NCI-H2081 (cell line): Measurements from ENCODE around the gene SERINC2.

ENCODE experiments used
- DNase-seq, 2 experiments: peaks; one replicate each; lab custom pipeline; 2025; lab: John Stamatoyannopoulos, UW

The SERINC2 gene

DNA sequence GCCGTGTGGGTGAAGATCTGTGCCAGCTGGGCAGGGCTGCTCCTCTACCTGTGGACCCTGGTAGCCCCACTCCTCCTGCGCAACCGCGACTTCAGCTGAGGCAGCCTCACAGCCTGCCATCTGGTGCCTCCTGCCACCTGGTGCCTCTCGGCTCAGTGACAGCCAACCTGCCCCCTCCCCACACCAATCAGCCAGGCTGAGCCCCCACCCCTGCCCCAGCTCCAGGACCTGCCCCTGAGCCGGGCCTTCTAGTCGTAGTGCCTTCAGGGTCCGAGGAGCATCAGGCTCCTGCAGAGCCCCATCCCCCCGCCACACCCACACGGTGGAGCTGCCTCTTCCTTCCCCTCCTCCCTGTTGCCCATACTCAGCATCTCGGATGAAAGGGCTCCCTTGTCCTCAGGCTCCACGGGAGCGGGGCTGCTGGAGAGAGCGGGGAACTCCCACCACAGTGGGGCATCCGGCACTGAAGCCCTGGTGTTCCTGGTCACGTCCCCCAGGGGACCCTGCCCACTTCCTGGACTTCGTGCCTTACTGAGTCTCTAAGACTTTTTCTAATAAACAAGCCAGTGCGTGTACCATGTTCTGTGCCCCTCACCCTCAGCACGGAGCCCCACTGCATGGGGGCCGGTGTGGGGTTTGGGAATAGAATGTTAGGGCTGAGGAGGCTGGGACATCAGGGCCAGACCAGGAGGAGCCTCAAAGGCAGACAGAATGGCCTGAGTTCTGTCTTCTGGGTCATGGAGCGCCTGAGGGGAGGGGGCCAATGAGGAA lies 21.3 kb downstream of the SERINC2 start:
- no peak for DNase-seq

DNA sequence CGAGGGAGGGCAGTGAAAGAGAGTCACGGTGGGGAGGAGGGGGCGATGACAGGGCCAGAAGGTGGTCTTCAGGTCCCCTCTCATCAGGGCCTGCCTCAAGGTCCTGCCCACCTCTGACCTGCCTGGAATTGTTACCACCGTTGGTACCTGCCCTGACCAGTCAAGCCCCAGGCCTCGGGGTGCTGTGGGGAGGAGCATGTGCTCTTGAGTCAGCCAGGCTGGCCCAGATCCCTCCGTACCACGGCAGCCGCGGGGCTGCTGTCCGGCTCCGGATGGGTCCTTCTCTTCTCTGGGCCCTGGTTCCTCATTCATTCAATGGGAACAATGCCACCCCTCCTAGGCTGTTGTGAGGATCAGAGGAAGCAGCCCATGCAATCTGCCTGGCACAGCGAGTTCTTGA lies 22.0 kb downstream of the SERINC2 start:
- DNase-seq = no peak

DNA sequence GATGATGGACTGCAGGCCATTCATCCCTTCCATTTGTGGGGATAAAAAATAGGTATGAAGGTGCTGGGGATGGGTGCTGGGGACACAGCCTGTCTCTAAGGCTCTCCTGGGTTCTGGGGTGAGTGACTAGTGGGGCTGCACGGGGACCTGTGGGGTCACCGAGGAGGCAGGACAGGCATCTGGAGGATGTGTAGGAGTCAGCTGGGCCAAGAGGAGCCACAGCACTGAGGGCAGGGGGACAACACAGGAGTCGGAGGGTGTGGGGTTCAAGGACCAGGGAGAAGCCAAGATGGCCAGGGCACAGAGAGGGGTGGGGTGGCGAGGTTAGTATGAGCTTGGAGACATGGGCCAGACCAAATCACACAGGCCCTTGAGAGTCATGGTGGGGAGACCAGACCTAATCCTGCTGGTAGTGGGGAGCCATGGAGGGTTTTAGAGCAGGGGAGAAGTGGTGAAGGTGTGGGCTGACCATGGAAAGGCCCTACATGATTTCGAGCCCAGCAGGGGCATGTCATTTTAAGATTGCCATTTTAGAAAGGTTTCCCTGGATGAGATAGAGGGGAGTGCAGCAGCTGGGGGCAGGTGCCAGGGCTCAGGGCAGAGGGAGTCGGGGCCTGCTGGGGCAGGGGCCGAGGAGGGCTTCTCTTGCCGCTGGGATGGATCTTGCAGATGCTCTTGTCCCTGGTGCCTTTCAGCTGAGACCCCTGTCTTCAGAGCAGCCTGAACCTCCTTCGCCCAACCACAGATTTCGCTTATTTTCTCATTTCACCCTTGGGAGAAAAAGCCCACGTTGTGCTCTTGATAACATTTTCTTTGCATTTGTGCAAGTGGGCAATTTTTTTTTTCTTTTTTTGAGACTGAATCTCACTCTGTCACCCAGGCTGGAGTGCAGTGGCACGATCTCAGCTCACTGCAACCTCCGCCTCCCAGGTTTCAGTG lies 22.7 kb downstream of the SERINC2 start:
- DNase-seq = no peak

DNA sequence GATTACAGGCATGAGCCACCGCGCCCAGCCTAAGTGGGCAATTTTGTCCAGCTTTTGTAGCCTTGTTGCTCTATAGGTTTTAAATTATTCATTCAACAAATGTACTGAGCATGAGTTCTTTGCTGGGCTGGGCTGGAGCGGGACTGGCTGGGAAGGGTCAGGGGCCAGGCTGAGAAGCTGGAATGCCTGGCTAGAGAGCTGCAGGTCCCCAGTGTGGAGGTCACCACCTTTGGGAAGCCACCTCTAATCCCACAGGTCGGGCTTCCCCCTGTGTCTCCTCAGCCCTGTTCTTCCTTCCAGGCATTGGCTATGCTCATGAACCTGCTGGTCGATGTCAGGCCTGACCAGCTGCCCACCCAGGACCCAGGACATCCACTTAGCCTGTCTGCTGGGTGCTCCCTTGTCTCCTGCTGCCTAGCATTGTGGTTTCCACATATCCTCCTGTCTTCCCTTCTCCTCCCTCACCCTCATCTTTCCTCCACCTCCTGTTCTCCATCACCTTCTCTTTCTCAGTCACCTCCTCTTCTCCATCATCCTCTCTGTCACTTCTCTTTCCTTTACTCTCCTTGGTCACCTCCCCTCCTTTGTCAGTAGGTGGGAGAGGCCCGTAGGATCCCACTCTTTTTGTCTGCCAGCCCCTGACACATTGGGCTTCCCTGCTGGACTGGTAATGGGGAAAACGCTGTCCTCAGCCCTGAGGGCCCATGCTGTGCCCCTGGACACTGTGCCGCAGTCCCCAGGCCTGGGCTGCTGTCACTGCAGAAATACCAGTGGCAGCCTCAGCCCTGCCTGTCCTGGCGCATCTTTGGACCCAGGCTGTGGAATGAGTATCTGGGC lies 23.8 kb downstream of the SERINC2 start:
- no peak for DNase-seq

DNA sequence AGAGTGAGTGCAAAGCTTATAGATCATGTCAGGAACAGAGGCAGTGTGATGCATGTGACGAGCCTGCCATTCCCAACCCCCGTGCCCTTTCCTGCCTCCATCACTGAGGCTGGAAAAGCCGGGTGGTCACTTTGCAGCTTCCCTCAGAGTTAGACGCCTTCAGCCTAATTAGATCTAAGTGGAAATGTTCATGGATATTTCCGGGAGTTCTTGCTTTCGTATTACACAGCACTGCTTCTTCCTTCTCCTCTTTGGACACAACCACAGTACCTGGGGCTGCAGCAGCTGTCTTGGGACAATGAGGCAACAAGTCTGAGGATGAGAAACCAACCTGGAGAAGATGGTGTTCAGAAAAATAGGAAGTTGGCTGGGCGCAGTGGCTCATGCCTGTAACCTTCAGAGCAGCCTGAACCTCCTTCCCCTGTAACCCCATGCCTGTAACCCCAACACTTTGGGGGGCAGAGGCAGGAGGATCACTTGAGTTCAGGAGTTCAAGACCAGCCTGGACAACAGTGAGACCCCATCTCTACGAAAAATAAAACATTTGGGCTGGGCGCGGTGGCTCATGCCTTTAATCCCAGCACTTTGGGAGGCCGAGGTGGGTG lies 24.5 kb downstream of the SERINC2 start:
- DNase-seq = no peak

DNA sequence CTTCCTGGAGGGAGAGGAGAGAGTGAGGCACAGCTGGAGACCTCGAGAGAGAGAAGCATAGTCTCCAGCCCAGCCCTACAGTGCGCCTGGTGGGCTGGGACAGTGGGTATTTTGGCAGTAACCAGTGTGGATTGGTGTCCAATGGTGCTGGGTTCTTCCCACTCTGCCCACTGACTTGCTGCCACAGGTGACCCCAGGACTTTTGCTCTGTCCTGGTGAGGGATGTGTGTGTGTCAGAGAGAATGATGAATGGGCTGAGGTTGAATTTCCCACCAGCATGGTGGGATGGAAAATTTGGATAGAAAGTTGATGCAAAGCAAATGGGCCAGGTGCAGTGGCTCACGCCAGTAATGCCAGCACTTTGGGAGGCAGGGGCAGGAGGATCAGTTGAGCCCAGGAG lies 26.3 kb downstream of the SERINC2 start:
- no peak for DNase-seq

DNA sequence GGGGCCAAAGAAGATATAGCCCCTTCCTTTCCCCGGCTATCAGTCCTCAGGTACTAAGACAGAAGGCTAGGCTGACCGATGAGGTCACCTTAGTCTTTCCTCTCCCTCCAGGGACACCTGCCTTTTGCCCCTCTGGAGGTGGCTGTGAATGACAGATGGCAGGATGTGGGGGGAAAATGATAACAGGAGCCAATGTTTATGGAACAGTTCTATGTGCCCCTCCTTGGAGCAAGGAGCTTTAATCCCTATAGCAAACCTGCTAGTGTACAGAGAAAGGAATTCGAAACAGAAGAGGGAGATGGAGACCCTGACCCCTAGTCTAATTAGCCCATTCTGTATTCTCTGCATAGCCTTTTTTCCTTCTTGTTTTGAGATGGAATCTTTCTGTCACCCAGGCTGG lies 28.1 kb downstream of the SERINC2 start:
- no peak for DNase-seq

DNA sequence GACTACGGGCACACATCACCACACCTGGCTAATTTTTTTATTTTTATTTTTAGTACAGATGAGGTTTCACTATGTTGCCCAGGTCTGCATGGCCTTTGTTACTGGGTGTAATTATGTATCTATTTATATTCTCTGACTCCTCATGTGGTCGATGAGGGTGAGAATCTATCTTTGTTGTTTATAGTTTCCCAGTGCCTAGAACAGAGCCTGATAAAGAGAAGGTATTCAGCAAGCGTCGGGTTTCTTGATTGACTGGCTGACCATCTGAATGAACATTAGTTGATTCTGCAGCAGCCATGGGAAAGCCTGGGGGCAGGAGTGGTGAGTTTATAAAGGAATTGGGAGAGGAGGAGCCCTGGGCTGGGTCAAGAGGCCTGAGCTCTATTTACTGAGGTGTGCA lies 28.5 kb downstream of the SERINC2 start:
- DNase-seq = no peak

DNA sequence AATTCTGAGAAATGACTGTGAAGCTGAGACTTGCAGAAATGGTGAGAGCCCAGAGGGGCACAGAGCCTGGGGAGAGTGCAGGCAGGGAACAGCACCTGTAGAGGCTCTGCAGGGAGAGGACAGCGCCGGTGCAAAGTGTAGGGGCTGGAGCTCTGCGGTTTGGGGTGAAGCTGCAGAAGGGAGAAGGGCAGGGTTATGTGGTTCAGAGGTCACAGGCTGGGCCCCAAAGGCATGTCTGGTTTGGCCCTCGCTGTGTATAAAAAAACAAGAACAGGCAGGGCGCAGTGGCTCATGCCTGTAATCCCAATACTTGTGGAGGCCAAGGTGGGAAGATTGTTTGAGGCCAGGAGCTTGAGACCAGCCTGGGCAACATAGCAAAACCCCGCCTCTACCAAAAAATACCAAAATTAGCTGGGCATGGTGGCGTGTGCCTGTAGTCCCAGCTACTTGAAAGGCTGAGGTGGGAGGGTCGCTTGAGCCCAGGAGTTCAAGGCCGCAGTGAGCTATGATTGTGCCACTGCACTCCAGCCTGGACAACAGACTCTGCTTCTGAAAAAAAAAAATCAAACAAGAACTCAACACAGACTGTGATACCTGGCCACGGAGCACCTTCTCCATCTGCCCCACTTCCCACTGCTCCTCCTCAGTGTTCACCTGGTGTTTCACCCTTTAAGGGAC lies 29.1 kb downstream of the SERINC2 start:
- no peak for DNase-seq

DNA sequence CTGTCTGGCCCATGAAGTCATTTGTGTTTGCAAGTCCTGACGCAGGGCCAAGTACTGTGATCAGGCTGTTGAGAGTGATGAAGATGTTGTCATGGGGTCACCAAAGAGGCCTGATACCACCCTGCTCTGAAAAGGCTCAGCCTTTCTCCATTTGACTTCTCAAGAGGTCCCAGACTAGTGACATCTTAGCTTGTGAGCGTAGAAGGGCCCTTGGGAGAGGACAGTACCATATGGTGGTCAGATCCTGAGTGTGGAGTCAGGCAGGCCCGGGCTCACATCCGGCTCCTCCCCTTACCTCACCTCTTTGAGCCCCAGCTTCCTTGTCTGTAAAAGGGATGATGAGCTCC lies 29.6 kb downstream of the SERINC2 start:
- DNase-seq = no peak

DNA sequence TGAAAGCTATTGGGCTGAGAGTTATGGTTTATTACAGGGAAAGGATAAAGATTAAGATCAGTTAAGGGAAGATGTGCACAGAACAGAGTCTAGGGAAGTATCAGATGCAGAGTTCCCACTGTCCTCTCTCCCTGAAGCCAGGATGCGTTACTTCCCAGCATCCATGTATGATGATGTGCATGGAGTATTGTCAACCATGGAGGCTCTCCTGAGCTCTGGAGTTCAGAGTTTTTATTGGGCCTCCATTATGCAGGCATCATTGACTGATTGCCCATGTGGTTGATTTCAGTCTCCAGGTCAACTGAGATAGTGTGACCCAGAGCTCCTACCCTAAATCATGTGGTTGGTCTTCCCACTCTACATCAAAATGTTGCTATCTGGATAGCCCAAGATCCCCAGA lies 30.7 kb downstream of the SERINC2 start:
- DNase-seq = no peak

DNA sequence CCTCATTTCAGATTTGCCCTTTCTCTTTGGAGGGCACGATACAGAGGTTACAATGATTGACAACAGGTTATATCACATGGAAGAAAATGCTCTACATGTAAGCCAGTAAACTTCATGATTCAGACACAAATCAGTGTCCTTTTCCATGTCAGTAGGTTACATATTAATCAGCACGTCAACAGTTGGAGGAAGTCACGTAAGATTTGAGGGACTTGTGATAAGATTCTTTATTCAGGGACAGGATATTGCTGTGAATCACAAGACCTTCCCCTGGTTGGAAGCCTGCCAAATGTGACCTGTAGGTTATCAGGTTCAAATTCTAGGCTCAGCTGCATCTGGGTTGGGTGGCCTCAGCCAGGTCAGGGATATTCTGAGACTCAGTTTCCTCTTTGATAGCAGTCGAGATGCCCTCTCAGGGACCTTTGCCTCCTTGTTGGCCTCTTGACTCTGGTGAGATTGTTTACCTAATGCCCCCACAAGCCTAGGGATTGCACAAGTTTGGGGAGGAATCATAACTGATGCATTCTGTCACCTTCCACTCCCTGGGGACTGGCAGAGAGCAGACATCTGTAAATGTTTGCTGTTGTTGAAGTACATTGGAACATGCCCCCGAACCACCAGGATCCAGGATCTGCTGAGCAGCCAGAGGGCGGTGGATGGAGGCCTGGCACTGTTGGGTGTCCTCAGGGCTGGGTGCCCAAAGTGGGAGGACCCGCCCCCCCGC lies 31.9 kb downstream of the SERINC2 start:
- no peak for DNase-seq

DNA sequence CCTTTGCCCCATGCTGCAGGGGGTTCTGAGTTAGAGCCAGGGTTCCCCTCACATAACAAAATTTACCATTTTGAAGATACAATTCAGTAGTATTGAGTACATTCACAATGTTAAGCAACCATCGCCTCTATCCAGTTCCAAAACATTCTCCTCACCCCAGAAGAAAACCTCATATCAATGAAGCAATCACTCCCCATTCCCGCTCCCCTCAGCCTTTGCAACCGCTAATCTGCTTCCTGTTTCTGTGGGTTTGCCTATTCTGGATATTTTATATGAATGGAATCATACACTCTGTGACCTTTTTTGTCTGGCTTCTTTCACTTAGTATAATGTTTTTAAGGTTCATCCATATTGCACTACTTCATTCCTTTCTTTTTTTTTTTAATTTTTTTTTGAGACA lies 32.9 kb downstream of the SERINC2 start:
- DNase-seq = no peak

DNA sequence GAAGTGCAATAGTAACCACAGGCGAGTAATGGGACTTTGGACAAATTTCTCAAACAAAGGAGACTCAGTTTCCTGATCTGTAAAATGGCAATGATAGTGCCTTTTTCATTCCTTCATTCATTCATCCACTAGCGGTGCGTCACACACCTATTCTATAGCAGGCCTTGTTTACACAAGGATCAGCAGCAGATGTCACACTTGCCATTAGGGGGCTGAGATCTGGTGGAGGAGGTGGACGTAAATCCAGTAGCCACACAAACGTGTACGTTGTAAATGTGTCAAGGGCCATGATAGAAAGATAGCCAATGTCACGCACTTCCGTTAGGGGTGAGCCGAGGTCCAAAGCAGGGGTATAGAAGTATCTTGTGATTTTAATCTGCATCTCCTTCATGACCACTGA lies 34.2 kb downstream of the SERINC2 start:
- DNase-seq = no peak

DNA sequence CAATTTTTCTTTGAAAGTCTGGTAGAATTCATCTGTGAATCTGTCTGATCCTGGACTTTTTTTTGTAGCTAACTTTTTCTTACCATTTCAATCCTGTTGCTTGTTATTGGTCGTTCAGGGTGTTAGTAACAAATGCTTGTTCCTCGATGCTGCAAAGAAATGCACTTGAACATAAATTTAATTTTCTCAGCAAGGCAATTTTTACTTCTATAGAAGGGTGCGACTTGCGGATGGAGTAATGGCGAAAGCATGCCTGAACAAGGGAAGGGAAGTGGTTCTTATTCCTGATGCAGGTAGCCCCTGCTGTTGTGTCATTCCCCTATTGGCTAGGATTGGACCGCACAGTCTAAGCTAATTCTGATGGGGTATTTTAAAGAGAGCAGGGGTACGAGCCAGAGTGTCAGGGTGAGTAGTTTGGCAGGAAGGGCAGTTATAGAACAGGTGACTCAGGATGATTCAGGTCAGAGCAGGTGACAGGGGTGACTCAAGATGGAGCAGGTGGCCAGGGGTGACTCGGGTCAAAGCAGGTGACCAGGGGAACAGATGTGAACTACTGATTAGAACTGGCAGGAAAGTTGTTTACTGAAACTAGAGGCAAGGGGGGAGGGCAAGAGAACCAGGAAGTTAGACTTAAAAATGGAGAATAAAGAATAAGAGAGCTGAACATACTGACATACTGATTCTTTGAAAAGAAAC lies 40.5 kb downstream of the SERINC2 start:
- no peak for DNase-seq

DNA sequence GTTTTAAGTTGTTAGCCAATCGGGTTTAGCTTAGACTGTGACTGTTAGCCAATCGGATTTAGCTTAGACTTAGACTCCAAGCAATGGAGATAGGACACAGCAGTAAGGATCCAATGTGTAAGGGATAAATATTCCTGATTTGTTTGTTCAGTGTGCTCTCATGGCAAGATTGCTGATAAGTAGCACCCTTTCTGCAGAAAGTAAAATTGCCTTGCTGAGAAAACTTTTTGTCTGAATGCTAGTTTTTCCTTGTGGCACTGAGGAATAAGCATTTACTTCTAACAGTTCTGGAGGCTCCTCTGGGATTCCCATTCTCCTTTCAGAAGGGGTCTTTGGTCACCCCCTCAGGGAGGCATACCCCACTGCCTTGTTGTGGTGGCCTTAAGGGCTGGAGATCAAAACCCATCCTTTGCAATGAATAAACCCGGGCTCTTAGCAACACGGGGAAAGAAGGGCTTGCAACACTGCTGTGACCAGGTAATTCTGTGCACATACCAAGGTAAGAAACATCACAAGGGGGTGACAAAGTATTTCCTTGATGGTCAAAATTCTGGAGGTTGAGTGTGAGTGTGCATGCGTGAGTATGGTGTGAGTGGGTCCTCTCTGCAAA lies 45.4 kb downstream of the SERINC2 start:
- DNase-seq = no peak

DNA sequence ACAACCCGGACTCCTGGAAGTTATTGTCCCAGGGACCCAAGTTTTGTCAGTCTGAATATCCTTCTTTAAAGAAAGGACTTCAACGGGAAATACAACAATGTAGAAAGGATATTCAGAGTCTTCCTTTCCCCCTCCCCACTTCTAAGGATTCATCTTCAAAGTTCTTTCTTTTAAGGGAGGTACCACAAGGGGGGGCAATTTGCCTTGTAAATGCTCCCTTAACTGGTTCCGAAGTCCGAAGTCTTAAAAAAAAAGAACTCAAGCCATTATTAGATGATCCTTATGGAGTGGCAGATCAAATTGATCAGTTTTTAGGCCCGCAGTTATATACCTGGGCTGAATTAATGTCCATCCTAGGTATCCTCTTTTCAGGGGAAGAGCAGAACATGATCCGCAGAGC lies 47.0 kb downstream of the SERINC2 start:
- DNase-seq = no peak

DNA sequence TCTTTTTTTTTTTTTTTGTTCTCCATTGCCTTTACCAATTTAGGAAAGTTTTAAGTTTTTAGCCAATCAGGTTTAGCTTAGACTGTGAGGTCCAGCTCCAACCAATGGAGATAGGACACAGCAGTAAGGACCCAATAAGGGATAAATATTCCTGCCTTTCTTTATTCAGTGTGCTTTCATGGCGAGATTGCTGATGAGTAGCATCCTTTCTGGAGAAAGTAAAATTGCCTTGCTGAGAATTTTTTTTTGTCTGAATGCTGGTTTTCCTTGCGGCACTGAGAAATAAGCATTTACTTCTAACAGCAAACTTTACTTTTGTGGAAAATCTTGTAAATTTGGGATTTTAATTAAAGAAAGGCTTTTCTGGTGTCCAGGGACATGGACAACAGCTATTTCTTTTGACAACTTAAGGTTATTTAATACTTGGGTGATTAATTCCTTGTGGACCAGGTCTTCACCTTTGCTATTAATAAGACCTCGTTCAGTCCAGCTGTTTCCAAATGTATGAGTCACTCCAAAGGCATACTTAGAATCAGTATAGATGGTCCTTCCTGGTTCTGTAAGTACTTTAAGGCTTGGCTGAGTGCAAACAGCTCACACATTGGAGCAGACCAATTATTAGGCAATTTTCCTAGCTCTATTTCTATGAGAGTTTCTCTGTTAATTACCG lies 54.1 kb downstream of the SERINC2 start:
- no peak for DNase-seq

DNA sequence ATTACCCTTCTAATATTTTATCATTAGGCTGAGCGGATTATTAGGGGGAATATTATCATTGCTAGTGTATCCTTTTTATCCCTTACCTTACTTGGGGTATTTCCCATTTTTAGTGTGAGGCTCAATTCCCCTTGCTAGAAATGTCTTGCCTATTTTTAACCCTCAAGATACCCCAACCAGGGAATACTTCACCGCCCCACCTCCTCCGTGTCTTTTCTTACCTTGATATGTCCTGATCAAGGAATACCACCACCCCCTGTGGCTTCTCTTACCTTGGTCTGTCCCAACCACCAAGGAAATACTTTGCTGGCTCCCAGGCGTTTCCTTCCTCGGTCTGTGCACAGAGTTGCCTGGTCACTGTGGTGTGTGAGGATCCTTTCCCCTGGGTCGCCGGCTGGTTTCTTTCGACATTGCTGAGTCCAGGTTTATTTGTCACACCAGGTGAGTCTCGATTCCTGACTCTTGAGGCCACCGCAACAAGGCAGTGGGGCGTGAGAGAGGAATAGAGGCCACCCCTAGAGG lies 57.8 kb downstream of the SERINC2 start:
- DNase-seq = no peak
